SK-N-SH (cell line): ENCODE data around the gene ITIH1. TPM values are rescaled to one million over a fixed set of nuclear protein-coding genes. Genes with fewer than 3 reads are reported as not detected.

Experiments
- CTCF ChIA-PET: fragments of 300-600, 350-600 bp; formaldehyde crosslinking; extraction: SDS; loops from one replicate; lab custom pipeline; 2021; lab: Yijun Ruan, JAX
- POLR2A ChIA-PET: fragments of 350-600 bp; sonication (Branson Sonifier 250); formaldehyde crosslinking; extraction: SDS; loops from one replicate; lab custom pipeline; 2020; ENCODE audit warnings: antibody characterized with exemption, inconsistent platforms; lab: Yijun Ruan, JAX
- DNase-seq: peaks from one replicate; pipeline ENCODE4 v3.0.0; 2012
- H2AFZ ChIP-seq: fragments of 200-600 bp; sonication (generic); 2 replicates; pipeline ENCODE4 v1.8.1; 2016; ENCODE audit warnings: antibody characterized with exemption, mild to moderate bottlenecking, low read depth
- H3F3A ChIP-seq: fragments of 200-600 bp; sonication (generic); replicated peaks from 2 replicates; pipeline ENCODE3; 2016; ENCODE audit warnings: antibody characterized with exemption, mild to moderate bottlenecking; ENCODE audit not compliant: insufficient read depth
- H3K27ac ChIP-seq, 2 experiments: fragments of 200-500 bp in 1 of 2; fragments of 200-600 bp in 1 of 2; sonication (Bioruptor generic) in 1 of 2; sonication (generic), shearing (Covaris generic) in 1 of 2; 2 replicates each; pipeline versions ENCODE4 v1.5.1 to v1.6.1; 2014 to 2016; ENCODE audit warnings: low read depth in 2 of 2, inconsistent platforms in 1 of 2, low read length in 1 of 2, mild to moderate bottlenecking in 1 of 2, mixed read lengths in 1 of 2
- H3K27me3 ChIP-seq: fragments of 200-600 bp; sonication (generic), shearing (Covaris generic); 2 replicates; pipeline ENCODE4 v1.6.1; 2016; ENCODE audit warnings: mixed run types; ENCODE audit not compliant: insufficient read depth
- H3K36me3 ChIP-seq, 2 experiments: fragments of 200-500 bp in 1 of 2; fragments of 200-600 bp in 1 of 2; sonication (Bioruptor generic) in 1 of 2; sonication (generic) in 1 of 2; replicated peaks in 1 of 2; 2 replicates each; pipeline versions ENCODE3 to v1.5.1; 2014 to 2016; ENCODE audit warnings: low read length in 1 of 2, mild to moderate bottlenecking in 1 of 2; ENCODE audit not compliant: insufficient read depth in 2 of 2, control insufficient read depth in 1 of 2
- H3K4me1 ChIP-seq, 2 experiments: fragments of 200-500 bp in 1 of 2; fragments of 200-600 bp in 1 of 2; sonication (Bioruptor generic) in 1 of 2; sonication (generic), shearing (Covaris generic) in 1 of 2; 2 replicates each; pipeline versions ENCODE4 v1.5.1 to v1.6.1; 2014 to 2016; ENCODE audit warnings: low read depth in 1 of 2, low read length in 1 of 2, mixed run types in 1 of 2; ENCODE audit not compliant: insufficient read depth in 2 of 2, control insufficient read depth in 1 of 2
- H3K4me2 ChIP-seq: fragments of 200-600 bp; sonication (generic), shearing (Covaris generic); 2 replicates; pipeline ENCODE4 v1.6.1; 2017; ENCODE audit warnings: mixed run types
- H3K4me3 ChIP-seq, 2 experiments: fragments of 200-500 bp in 1 of 2; fragments of 200-600 bp in 1 of 2; sonication (Bioruptor generic) in 1 of 2; sonication (generic), shearing (Covaris generic) in 1 of 2; 2 replicates each; pipeline versions ENCODE4 v1.5.1 to v1.8.1; 2014 to 2016; ENCODE audit warnings: low read depth in 2 of 2, inconsistent platforms in 1 of 2, low read length in 1 of 2, mild to moderate bottlenecking in 1 of 2, mixed read lengths in 1 of 2, moderate library complexity in 1 of 2
- H3K79me2 ChIP-seq: fragments of 200-600 bp; sonication (generic); 2 replicates; pipeline ENCODE4 v1.8.1; 2017; ENCODE audit warnings: mild to moderate bottlenecking; ENCODE audit not compliant: insufficient read depth
- H3K9ac ChIP-seq: fragments of 200-600 bp; sonication (generic); 2 replicates; pipeline ENCODE4 v1.6.1; 2017; ENCODE audit warnings: mixed run types
- H3K9me2 ChIP-seq: fragments of 200-600 bp; sonication (generic); 2 replicates; pipeline ENCODE4 v1.6.1; 2017; ENCODE audit warnings: mixed run types
- H3K9me3 ChIP-seq: fragments of 200-600 bp; sonication (generic); 2 replicates; pipeline ENCODE4 v1.6.1; 2017; ENCODE audit warnings: mixed run types, mild to moderate bottlenecking, moderate library complexity
- H4K20me1 ChIP-seq: fragments of 200-600 bp; sonication (generic); 2 replicates; pipeline ENCODE4 v1.6.1; 2017; ENCODE audit warnings: mild to moderate bottlenecking, mixed run types; ENCODE audit not compliant: insufficient read depth
- CHD2 ChIP-seq: fragments of 150-350 bp; IDR thresholded peaks from 2 replicates; pipeline ENCODE4 v1.6.1; 2018; ENCODE audit warnings: low read length; ENCODE audit not compliant: partially characterized antibody
- EP300 ChIP-seq, 2 experiments: IDR thresholded peaks; 2 replicates each; pipeline versions ENCODE4 v1.4.0 to v1.6.1; 2012; ENCODE audit warnings: borderline replicate concordance in 1 of 2, low read depth in 1 of 2, low read length in 1 of 2
- EZH2phosphoT487 ChIP-seq: fragments of 200-600 bp; sonication (generic); IDR thresholded peaks from 2 replicates; pipeline ENCODE4 v1.6.1; 2017; ENCODE audit warnings: low read depth, mixed run types, mild to moderate bottlenecking, antibody characterized with exemption, moderate library complexity, borderline replicate concordance
- FOXJ3 ChIP-seq: sonication (generic); formaldehyde crosslinking; IDR thresholded peaks from 2 replicates; pipeline ENCODE4 v1.5.1; 2020; ENCODE audit warnings: mild to moderate bottlenecking, missing genetic modification reagents
- FOXM1 ChIP-seq: IDR thresholded peaks from 2 replicates; pipeline ENCODE4 v1.4.0; 2012; ENCODE audit warnings: low read depth, mild to moderate bottlenecking
- GATA2 ChIP-seq: sonication (generic); formaldehyde crosslinking; IDR thresholded peaks from 2 replicates; pipeline ENCODE4 v1.5.0; 2020; ENCODE audit warnings: mild to moderate bottlenecking, missing genetic modification reagents
- JUND ChIP-seq: IDR thresholded peaks from 2 replicates; pipeline ENCODE4 v1.4.0; 2012
- NRF1 ChIP-seq: IDR thresholded peaks from 2 replicates; pipeline ENCODE4 v1.6.1; 2012; ENCODE audit warnings: low read depth, mild to moderate bottlenecking, low read length
- POLR2AphosphoS5 ChIP-seq: IDR thresholded peaks from 2 replicates; pipeline ENCODE4 v1.6.1; 2012; ENCODE audit warnings: low read depth, low read length
- RCOR1 ChIP-seq: fragments of 150-350 bp; IDR thresholded peaks from 2 replicates; pipeline ENCODE4 v1.6.1; 2017; ENCODE audit warnings: antibody characterized with exemption, low read length
- RFX5 ChIP-seq: IDR thresholded peaks from 2 replicates; pipeline ENCODE4 v1.6.1; 2012; ENCODE audit warnings: mild to moderate bottlenecking, improper control_type of control experiment, low read length
- SIN3A ChIP-seq: IDR thresholded peaks from 2 replicates; pipeline ENCODE4 v1.6.1; 2012; ENCODE audit warnings: low read depth, mild to moderate bottlenecking, low read length, moderate library complexity, borderline replicate concordance
- SMC3 ChIP-seq: IDR thresholded peaks from 2 replicates; pipeline ENCODE4 v1.6.1; 2012; ENCODE audit warnings: low read depth, low read length, improper control_type of control experiment
- TAF1 ChIP-seq: IDR thresholded peaks from 2 replicates; pipeline ENCODE4 v1.6.1; 2012; ENCODE audit warnings: low read depth, mild to moderate bottlenecking, low read length, moderate library complexity, borderline replicate concordance
- TCF12 ChIP-seq: IDR thresholded peaks from 2 replicates; pipeline ENCODE4 v1.4.0; 2012
- TEAD4 ChIP-seq: IDR thresholded peaks from 2 replicates; pipeline ENCODE4 v1.4.0; 2012; ENCODE audit warnings: mild to moderate bottlenecking, borderline replicate concordance; ENCODE audit not compliant: insufficient read depth
- WGBS: methylation state at CpG from one replicate; pipeline ENCODE4 v1.1.6; 2017; ENCODE audit warnings: low lambda C conversion rate; 5-methylcytosine and 5-hydroxymethylcytosine counted together
- polyA plus RNA-seq, 3 experiments: library from polyadenylated mRNA; depleted of rRNA; stranded (reverse); fragments of >200 nt; gene quantifications; 2 replicates each; pipeline ENCODE4 v1.2.3, GENCODE V29; 2012
- TF ChIP-seq, protein P1 (sequence below): IDR thresholded peaks from 2 replicates; pipeline ENCODE4 v1.4.0; 2012; ENCODE audit warnings: low read depth, borderline replicate concordance
- TF ChIP-seq, protein P2 (sequence below): IDR thresholded peaks from 2 replicates; pipeline ENCODE4; 2012

The ITIH1 gene
- polyA plus RNA-seq, 1 of the 3 experiments (the other 2 are of a cell fraction): not detected

DNA sequence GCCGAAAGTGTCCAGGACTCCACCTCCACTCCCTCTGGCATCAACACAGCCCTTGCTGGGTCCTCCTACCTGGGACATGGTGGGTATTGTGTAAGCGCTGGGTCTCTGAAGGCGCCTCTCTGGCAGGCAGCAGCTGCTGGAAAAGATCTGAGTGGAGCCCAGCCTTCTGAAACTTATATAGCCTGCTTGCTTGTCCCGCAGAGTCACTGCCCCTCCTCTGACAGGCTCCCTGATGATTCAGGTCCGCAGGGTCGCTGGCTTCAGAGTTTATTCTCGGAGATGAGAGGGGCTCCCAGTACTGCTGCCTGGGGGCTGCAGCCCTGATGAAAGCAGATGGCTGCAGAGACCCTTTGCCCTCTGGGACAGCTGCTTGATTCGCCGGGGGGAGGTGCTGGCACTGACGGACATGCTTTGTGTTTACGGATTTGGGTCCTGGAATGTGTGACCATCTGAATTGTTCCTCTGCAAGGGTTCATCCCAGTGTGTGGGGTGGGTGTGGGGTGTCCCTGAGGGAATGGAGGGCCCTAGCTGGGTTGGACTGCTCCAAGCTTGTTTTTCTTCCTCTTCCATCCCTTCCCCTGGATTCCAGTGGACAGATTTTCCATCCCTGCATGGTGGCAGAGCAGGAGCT is 57.6 kb downstream of the ITIH1 start, which contains the start of gene MUSTN1:
Gene MUSTN1, minus strand, starts transcription at position 149 of the 631 bp plus-strand sequence. Its CDS starts 71 bp downstream, at position 78.
- no peak for DNase-seq
- 88% methylated on average over 6 of the region's 11 CpGs for WGBS

DNA sequence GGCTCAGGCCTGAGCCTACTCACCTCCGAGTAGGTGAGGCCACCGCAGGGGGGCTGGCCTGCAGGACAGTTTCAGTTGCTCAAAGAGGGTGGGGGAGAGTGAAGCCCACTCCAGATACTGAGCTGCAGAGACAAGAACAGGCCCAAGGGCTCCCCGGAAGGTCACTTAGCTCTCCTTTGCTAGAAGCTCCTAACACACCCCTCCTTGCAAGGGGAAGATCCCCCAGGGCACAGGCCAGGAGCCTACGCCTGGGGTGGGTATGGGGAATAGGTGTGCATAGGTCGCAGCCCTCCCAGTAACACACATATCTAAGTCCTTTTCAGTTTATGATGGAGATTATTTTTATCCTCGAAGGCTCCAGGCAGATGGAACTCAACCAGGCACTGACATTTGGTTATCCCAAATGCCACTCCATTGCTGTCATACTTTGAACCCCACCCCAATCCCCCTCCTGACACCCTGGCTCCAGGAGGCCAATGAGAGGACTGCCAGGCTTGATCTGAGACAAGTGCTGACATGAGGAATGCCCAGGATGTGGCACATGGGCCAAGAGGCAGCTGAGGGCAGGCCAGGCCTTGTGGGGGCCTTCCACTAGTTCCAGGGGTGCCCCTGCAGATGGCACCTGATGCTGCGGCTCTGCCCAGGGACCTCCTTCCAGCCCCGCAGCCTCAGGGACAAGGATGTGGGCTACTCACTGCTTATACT is 58.5 kb downstream of the ITIH1 start:
- POLR2A ChIA-PET: no interaction called here
- Histone ChIP-seq H3K9me2 (no peaks in the 10 kb centered on the region), H3K79me2 (no peaks in the 10 kb centered on the region), H3K4me2 (no peak overlapping the region), H3K36me3 (peaks cover 0 to 2% of the 10 kb centered on the region in 2 experiments), H4K20me1 (0 out of 2 replicates have a peak, but pooled peaks cover 6% of the 10 kb centered on the region), H3K27ac (no peak overlapping the region), H3K9me3 (no peaks in the 10 kb centered on the region), H3K9ac (no peak overlapping the region), H3F3A (no peaks in the 10 kb centered on the region), H3K27me3 (no peaks in the 10 kb centered on the region), H2AFZ (no peak overlapping the region), H3K4me3 (no peak overlapping the region), H3K4me1 (peaks cover 4 to 12% of the 10 kb centered on the region in 2 experiments; a peak in 1 of 4 replicates)
- CTCF ChIA-PET: interaction anchor here (1.4 to 2.5 kb wide), 3 partner anchors 11 to 278 kb away, joined by 3 to 10 read pairs (median 5); no protein-coding TSS in a partner anchor
- WGBS: 84% methylated on average over 6 of the region's 8 CpGs
- TF ChIP-seq FOXJ3 (CRISPR knock-in tag) (no peak), JUND (no peak), GATA2 (CRISPR knock-in tag) (no peak), SMC3 (no peak), TAF1 (no peak), TEAD4 (no peak), CHD2 (no peak), SIN3A (no peak), RFX5 (no peak), RCOR1 (no peak), FOXM1 (no peak), TCF12 (no peak), POLR2AphosphoS5 (no peak), NRF1 (no peak), EP300 (IDR thresholded peaks at IDR 0.05; ENCODE audit: borderline replicate concordance in 1 of 2, low read depth in 1 of 2, low read length in 1 of 2) (no peak)
- TF ChIP-seq, protein P1, sequence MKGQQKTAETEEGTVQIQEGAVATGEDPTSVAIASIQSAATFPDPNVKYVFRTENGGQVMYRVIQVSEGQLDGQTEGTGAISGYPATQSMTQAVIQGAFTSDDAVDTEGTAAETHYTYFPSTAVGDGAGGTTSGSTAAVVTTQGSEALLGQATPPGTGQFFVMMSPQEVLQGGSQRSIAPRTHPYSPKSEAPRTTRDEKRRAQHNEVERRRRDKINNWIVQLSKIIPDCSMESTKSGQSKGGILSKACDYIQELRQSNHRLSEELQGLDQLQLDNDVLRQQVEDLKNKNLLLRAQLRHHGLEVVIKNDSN: no peak
- TF ChIP-seq, protein P2, sequence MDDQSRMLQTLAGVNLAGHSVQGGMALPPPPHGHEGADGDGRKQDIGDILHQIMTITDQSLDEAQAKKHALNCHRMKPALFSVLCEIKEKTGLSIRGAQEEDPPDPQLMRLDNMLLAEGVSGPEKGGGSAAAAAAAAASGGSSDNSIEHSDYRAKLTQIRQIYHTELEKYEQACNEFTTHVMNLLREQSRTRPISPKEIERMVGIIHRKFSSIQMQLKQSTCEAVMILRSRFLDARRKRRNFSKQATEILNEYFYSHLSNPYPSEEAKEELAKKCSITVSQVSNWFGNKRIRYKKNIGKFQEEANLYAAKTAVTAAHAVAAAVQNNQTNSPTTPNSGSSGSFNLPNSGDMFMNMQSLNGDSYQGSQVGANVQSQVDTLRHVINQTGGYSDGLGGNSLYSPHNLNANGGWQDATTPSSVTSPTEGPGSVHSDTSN: no peak
- DNase-seq: no peak

More for the DNA sequence above, 57.6 kb downstream of the ITIH1 start, which contains the start of gene MUSTN1:
- no peaks in the 10 kb centered on the region for H3K36me3 ChIP-seq
- no peak within 1 kb of the TSS for H2AFZ ChIP-seq
- H4K20me1 ChIP-seq: 0 out of 2 replicates have a peak, but pooled peaks cover 6% of the 10 kb centered on the region
- H3K79me2 ChIP-seq: no peaks in the 10 kb centered on the region
- H3K27me3 ChIP-seq: no peaks in the 10 kb centered on the region
- TF ChIP-seq FOXM1 (no peak), EZH2phosphoT487 (no peak), CHD2 (no peak), RCOR1 (no peak)
- TF ChIP-seq, all 33 proteins: peak for 0
- no peak within 1 kb of the TSS for H3K9ac ChIP-seq
- CTCF ChIA-PET: interaction anchor here (1.4 to 1.5 kb wide), 2 partner anchors 12 to 279 kb away, joined by 3 to 5 read pairs; no protein-coding TSS in a partner anchor
- no peaks in the 10 kb centered on the region for H3F3A ChIP-seq
- H3K27ac ChIP-seq: no peak within 1 kb of the TSS
- H3K9me3 ChIP-seq: no peaks in the 10 kb centered on the region
- H3K9me2 ChIP-seq: no peaks in the 10 kb centered on the region
- H3K4me1 ChIP-seq: peaks cover 4 to 12% of the 10 kb centered on the region in 2 experiments; a peak in 1 of 4 replicates
- H3K4me2 ChIP-seq: no peak within 1 kb of the TSS
- H3K4me3 ChIP-seq: no peak within 1 kb of the TSS
- POLR2A ChIA-PET: no interaction called here
